ENCODE results near the gene TIMM44.

The TIMM44 gene

GRCh38 chr19:7915250-7916102 is 28.0 kb downstream of the TIMM44 start:
- no peak for DNase-seq (ENCODE audit: low read depth in 2 of 2)

GRCh38 chr19:7914598-7915045 is 28.8 kb downstream of the TIMM44 start, which contains the start of gene TGFBR3L:
TGFBR3L (plus strand) TSS chr19:7914830.
- DNase-seq (ENCODE audit: low read depth in 2 of 2) = no peak

GRCh38 chr19:7914099-7914498 is 29.4 kb downstream of the TIMM44 start:
- DNase-seq (ENCODE audit: low read depth in 2 of 2) = no peak

- no peak for DNase-seq (ENCODE audit: low read depth in 2 of 2)
Observed at GRCh38 chr19:7913652-7914051, 29.8 kb downstream of the TIMM44 start.

DNA sequence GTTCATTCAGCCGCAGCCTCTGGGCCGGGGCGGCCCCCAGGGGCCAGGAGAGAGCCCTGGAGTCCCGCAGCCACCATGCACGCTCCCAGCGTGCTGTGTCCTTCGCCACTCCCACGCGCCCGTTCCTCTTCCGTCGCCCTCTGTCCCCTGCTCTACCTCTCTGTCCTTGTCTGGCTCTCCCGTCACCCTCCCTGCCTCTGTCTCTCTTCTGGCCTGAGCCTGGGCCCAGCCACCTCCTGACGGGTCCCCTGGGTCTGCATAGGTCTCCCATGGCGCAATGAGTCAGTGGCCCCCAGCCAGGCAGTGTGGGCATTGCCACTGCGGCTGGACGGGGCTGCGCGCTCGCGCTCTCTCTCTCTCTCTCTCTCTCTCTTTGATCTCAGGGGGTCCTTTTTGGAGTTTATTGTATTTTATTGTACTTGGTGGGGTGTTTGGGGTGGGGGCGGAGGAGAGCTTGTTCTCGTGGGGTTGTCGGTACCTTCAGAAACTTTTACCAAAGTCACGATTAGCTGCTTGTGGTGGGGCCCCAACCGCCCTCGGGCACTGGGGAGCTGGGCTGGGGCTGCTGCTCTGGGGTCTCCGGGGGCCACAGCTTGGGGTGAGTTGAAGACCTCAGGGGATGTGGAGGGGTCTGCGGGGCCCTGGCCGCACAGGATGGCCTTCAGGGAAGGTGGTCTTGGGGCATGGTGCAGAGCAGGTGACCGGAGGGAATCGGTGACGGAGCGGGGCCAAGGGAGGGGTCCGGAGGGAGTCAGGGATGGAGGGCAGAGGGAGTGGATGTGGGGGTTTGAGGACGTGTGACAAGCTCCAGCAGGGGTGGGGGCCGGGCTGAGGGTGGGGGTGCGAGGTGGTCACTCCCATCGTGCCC is 30.5 kb downstream of the TIMM44 start:
- no peak for DNase-seq (ENCODE audit: low read depth in 2 of 2)

- no peak for DNase-seq (ENCODE audit: low read depth in 2 of 2)
Observed at GRCh38 chr19:7912144-7912696, 31.2 kb downstream of the TIMM44 start.

GRCh38 chr19:7911508-7912143 is 31.8 kb downstream of the TIMM44 start:
- DNase-seq (ENCODE audit: low read depth in 2 of 2) = no peak

GRCh38 chr19:7910321-7911161 is 32.9 kb downstream of the TIMM44 start:
- no peak for DNase-seq (ENCODE audit: low read depth in 2 of 2)

DNA sequence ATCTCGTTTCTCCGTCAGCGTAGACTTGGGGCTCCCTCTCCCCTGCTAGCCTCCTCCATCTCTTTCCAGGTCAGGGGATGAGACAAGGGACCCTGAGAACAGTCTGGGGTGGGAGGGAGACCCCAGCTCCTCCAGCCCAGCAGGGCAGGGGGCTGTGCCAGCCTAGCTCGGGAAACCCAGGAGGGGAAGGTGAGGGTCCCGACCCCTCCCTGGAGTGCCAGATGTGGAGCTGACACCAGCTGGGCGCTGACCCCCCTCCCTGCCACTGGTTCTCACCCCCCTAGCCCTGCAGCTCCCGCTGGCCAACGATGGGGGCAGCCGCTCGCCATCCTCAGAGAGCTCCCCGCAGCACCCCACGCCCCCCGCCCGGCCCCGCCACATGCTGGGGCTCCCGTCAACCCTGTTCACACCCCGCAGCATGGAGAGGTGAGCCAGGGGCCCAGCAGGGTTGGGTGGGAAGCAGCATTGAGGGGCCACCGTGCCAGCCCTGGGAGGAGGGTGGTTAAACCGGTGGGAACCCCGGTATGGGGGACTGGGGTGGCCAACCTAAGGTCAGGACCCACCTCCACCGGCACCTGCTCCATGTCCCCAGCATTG is 33.9 kb downstream of the TIMM44 start:
- DNase-seq (ENCODE audit: low read depth in 2 of 2) = no peak

DNA sequence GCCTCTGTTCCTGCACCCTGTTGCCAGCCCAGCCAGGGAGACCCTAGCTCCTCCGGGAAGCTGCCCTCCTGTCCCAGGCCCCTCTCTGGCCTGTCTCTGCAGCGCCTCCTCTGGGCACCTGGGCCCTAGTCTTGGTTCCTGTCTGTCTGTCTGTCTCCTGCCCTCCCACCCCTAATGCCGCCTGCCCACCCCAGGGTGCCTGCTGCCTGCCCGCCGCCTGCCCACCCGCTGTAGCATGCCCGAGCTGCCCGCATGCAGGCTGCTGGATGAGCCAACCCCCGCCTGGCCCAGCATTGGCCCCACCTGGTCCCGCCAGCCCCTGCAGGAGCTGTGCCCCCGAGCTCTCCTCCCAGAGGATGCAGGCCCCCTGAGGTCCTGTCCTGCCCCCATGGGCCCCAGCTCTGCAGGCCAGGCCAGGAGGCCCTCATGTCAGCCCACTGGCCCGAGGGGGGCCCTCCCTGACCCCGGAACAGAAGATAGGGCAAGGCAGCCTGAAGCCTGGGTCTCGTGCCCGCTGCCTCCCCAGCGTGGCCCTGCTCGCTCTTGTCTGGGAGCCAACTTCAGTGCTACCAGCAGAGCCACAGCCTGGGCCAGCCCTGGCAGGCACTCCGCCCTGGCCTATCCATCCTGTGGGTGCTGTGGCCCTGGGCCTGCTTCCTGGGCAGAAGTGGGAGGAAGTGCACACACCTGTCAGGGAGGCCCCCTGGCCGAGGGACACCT is 34.6 kb downstream of the TIMM44 start:
- DNase-seq (ENCODE audit: low read depth in 2 of 2) = no peak

DNA sequence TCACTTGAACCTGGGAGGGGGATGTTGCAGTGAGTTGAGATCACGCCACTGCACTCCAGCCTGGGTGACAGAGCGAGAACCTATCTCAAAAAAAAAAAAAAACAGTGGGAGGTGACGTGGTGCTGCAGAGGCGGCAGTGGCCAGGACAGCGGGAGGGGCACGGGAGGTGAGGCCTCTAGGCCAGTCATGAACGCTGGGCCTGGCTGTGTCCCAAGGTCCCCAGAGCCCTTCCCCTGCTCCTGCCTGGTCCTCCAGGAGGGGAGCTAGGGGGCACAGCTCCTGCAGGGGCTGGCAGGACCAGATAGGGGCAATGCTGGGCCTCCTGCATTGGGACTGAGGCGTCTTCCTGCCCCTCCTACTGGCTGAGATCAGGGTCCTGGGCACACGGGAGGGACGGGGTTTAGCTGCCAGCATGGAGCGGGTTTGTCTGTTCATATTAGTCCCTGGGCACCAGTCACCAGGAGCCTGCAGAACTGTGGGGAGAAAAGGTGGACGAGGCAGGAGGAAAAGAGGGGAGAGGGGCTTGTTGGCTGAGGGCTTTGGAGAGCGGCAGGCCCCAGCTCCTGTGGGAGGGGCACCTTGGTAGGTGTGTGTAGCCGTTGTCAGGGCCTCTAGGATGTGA is 35.3 kb downstream of the TIMM44 start:
- no peak for DNase-seq (ENCODE audit: low read depth in 2 of 2)

DNA sequence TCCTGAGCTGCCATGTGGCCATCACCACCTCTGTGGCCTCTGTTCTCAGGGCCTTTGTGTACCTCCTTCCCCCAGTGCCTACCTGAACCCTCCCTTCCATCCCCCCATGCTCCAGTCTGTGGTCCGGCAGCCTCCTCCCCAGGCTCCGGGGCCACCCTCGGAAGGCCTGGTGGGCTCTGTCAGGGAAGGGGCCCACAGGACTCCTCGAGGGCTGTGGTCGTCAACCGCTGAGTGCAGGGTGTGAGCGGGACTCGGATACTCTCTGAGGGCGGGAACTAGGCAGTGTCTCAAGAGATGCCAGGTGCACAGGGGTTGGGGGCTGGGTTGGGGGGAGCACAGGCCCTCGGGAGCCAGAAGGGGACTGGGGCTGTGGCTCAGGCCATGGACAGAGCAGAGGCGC is 35.9 kb downstream of the TIMM44 start:
- DNase-seq (ENCODE audit: low read depth in 2 of 2) = no peak

- DNase-seq (ENCODE audit: low read depth in 2 of 2) = no peak
Observed at GRCh38 chr19:7907122-7907521, 36.3 kb downstream of the TIMM44 start.

- DNase-seq (ENCODE audit: low read depth in 2 of 2) = no peak
Observed at GRCh38 chr19:7905859-7906258, 37.6 kb downstream of the TIMM44 start.

GRCh38 chr19:7905268-7905667 is 38.2 kb downstream of the TIMM44 start:
- DNase-seq (ENCODE audit: low read depth in 2 of 2) = no peak

GRCh38 chr19:7904074-7905020 is 39.1 kb downstream of the TIMM44 start:
- no peak for DNase-seq (ENCODE audit: low read depth in 2 of 2)

DNA sequence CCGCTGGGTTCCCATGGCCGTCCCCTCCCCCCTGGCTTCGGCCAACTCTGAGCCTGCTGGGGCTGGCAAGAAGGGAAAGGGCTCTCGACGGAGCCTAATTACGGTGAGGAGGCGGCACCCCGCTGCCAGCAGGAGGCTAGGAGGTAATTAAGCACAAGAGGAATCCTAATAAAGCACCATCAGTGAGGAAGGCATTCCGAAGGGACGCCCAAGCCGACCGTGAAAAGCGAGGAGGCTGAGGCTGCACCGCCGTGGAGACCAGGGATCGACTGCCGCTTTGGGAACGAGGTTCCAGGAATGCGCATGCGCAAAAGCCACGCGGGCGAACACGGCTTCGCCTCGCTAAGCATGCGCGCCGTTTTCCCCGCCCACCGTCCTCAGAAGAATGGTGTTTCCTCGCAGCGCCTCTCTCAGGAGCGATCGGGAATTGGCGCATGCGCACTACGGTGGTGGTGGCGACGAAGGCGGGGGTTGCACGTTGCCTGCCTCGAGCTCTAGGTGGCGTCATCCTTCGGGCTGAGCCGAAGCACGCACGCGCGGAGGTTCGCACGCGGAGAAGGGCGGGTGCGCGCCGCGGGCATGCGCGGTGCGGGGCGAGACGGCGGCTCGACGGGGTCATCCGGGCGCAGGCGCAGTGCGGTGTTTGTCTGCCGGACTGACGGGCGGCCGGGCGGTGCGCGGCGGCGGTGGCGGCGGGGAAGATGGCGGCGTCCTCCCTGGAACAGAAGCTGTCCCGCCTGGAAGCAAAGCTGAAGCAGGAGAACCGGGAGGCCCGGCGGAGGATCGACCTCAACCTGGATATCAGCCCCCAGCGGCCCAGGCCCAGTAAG is 40.0 kb downstream of the TIMM44 start, which contains the start of gene MAP2K7:
Gene MAP2K7, plus strand, starts transcription at position 634 of the 830 bp plus-strand sequence. Its CDS starts 68 bp downstream, at position 702.
- peak; percentile 98 for DNase-seq (ENCODE audit: low read depth in 2 of 2)

All from fibroblast of skin of left quadriceps (primary cell).